ENCODE results near the gene AHI1.

- TF ChIP-seq CTCF (IDR thresholded peaks at IDR 0.05; ENCODE audit: poor library complexity) (no peak), EZH2 (IDR thresholded peaks at IDR 0.05; ENCODE audit: borderline replicate concordance) (no peak)
These were observed 192.7 kb downstream of the AHI1 start for GRCh38 chr6:135304883-135305282.

All from hepatocyte (in vitro differentiated cells).